Neural crest cell (in vitro differentiated cells): ENCODE measurements around the gene TIAM1. TPM values are rescaled to one million over a fixed set of nuclear protein-coding genes. Genes with fewer than 3 reads are reported as not detected.

Source experiments
- DNase-seq: peaks from one replicate; pipeline ENCODE4 v3.0.0; 2021; ENCODE audit warnings: low read depth, mixed read lengths, low spot score
- H3K27ac Mint-ChIP-seq: one replicate; pipeline ENCODE4 v1.8.0; 2021; ENCODE audit warnings: mild to moderate bottlenecking, mixed read lengths; ENCODE audit not compliant: unreplicated experiment
- H3K27me3 Mint-ChIP-seq: 2 replicates; pipeline ENCODE4 v1.8.0; 2021; ENCODE audit warnings: low read depth, mild to moderate bottlenecking, mixed read lengths
- H3K36me3 Mint-ChIP-seq: 2 replicates; pipeline ENCODE4 v1.8.0; 2021; ENCODE audit warnings: low read depth, mild to moderate bottlenecking, mixed read lengths
- H3K4me1 Mint-ChIP-seq: 2 replicates; pipeline ENCODE4 v1.8.0; 2021; ENCODE audit warnings: mixed read lengths
- H3K4me3 Mint-ChIP-seq: one replicate; pipeline ENCODE4 v1.8.0; 2021; ENCODE audit warnings: mild to moderate bottlenecking, mixed read lengths
- H3K9me3 Mint-ChIP-seq: 2 replicates; pipeline ENCODE4 v1.8.0; 2021; ENCODE audit warnings: mixed read lengths
- total RNA-seq: library from RNA; stranded (reverse); gene quantifications from 2 replicates; pipeline ENCODE4 v1.2.1, GENCODE V29; 2021
- TF ChIP-seq, protein P1 (sequence below): fragments of 200-600 bp; sonication (generic); conservative IDR thresholded peaks from 2 replicates; pipeline ENCODE4 v1.5.0; 2021; ENCODE audit warnings: antibody characterized with exemption, mild to moderate bottlenecking

The TIAM1 gene
- total RNA-seq, 1 donor from 2014 or later = 53.6 TPM

DNA sequence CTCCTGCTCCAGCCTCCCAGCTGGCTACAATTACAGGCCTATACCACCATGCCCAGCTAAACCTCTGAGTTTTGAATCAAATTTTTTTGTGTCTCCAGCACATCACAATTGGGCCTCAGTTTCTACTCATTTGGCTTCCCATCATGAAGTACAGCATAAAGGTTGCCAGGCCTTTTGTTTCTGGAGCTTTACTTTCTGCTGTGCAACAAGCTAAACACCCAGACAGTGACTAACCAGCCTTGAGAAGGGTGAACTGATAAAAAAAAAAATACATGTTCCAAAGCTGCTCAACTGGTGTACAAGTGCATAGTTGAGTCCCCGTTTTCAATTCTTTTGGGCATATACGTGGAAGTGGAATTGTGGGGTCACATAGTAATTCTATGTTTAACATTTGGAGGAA lies 25.1 kb downstream of the TIAM1 start:
- H3K27ac Mint-ChIP-seq = no peak overlapping the region
- TF ChIP-seq, protein P1, sequence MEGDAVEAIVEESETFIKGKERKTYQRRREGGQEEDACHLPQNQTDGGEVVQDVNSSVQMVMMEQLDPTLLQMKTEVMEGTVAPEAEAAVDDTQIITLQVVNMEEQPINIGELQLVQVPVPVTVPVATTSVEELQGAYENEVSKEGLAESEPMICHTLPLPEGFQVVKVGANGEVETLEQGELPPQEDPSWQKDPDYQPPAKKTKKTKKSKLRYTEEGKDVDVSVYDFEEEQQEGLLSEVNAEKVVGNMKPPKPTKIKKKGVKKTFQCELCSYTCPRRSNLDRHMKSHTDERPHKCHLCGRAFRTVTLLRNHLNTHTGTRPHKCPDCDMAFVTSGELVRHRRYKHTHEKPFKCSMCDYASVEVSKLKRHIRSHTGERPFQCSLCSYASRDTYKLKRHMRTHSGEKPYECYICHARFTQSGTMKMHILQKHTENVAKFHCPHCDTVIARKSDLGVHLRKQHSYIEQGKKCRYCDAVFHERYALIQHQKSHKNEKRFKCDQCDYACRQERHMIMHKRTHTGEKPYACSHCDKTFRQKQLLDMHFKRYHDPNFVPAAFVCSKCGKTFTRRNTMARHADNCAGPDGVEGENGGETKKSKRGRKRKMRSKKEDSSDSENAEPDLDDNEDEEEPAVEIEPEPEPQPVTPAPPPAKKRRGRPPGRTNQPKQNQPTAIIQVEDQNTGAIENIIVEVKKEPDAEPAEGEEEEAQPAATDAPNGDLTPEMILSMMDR = no peak
- no peak overlapping the region for H3K4me3 Mint-ChIP-seq
- peaks cover 4% of the 10 kb centered on the region for H3K36me3 Mint-ChIP-seq
- H3K4me1 Mint-ChIP-seq = no peaks in the 10 kb centered on the region
- no peak for DNase-seq
- peaks cover 3% of the 10 kb centered on the region for H3K9me3 Mint-ChIP-seq
- H3K27me3 Mint-ChIP-seq = no peaks in the 10 kb centered on the region

GRCh38 chr21:31317688-31318087 lies 26.4 kb downstream of the TIAM1 start:
- H3K9me3 Mint-ChIP-seq = peaks cover 3% of the 10 kb centered on the region
- H3K4me1 Mint-ChIP-seq = peaks cover 4% of the 10 kb centered on the region
- TF ChIP-seq, protein P1 = no peak
- H3K27me3 Mint-ChIP-seq = no peaks in the 10 kb centered on the region
- H3K4me3 Mint-ChIP-seq = no peak overlapping the region
- H3K36me3 Mint-ChIP-seq = peaks cover 4% of the 10 kb centered on the region
- DNase-seq = no peak
- H3K27ac Mint-ChIP-seq = no peak overlapping the region

DNA sequence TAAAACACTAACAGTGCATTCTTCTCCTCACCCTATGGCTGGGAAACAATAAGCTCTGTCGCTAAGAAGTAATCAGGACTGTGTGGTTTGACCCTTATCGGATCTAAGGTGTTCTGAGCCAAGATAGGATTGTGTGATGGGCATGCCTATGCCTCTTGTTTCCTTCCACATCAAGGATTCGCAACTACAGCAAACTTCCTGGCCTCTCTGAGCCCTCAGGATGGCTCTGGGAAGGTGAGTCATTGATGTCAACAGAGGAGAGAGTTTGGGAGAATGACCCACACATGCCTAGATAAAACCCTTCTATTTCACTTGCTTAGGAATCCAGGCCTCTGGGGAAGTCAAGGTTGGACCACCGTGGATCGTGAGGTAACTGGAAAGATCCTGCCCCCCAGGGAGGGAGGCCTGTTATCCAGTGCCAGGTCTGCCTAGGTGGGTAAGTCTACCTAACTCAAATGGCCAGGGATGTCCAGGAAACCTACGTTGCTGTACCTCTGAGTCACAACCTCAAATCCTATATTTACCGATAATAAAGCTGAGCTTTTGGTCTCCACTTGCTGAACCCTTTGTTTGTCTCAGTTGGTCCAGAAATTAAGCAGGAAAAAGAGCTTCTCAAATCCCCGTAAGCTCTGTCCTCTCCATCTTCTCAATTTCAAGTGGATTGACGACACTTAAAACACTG lies 27.4 kb downstream of the TIAM1 start:
- H3K9me3 Mint-ChIP-seq = peaks cover 3% of the 10 kb centered on the region
- H3K27me3 Mint-ChIP-seq = no peaks in the 10 kb centered on the region
- H3K36me3 Mint-ChIP-seq = peaks cover 7% of the 10 kb centered on the region
- TF ChIP-seq, protein P1 = no peak
- no peak overlapping the region for H3K4me3 Mint-ChIP-seq
- no peak for DNase-seq
- peak overlapping the region; percentile 43 for H3K27ac Mint-ChIP-seq
- H3K4me1 Mint-ChIP-seq = peaks cover 8% of the 10 kb centered on the region

DNA sequence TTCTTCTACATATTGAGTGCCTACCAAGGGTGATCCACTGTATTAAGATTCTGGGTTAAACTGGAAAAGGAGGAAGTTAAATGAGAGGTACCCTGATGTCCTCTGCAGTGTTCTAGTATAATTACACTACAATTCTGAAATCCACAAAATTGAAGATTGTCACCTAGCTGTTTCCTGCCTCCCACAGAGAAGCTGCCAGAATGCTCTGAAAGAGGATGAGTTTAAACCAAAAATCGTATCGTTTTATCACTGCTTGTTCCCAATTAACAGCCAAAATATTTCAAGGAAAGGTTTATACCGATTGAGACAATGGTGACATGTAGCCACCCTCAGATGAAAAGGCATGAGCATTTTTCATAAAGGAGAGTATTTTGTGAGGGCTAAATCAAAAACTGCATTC lies 28.0 kb downstream of the TIAM1 start:
- H3K4me3 Mint-ChIP-seq = no peak overlapping the region
- no peak for DNase-seq
- H3K9me3 Mint-ChIP-seq = peaks cover 3% of the 10 kb centered on the region
- TF ChIP-seq, protein P1 = no peak
- H3K27ac Mint-ChIP-seq = no peak overlapping the region
- peaks cover 8% of the 10 kb centered on the region for H3K4me1 Mint-ChIP-seq
- no peaks in the 10 kb centered on the region for H3K27me3 Mint-ChIP-seq
- H3K36me3 Mint-ChIP-seq = peaks cover 10% of the 10 kb centered on the region

DNA sequence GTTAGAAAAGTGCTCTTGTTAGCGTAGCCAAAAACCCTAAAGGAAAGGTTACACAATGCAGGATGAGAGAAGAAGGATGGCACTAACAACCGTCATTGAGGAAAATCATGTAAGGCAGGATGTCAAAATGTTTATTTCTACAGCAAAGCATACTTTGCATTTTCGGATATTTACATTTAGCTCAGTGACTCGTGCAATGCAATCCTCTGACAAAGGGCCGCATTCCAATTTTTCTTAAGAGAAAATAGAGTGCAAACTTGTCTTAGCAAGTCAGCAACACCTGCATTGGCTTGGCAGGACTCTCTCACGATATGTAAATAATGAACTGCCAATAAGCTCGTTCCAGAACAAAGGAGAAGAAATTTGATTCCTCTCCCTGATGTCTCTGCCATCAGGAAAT lies 33.3 kb downstream of the TIAM1 start:
- no peak overlapping the region for H3K4me3 Mint-ChIP-seq
- no peak overlapping the region for H3K27ac Mint-ChIP-seq
- no peak for DNase-seq
- no peaks in the 10 kb centered on the region for H3K27me3 Mint-ChIP-seq
- peaks cover 8% of the 10 kb centered on the region for H3K36me3 Mint-ChIP-seq
- TF ChIP-seq, protein P1 = no peak
- H3K9me3 Mint-ChIP-seq = no peaks in the 10 kb centered on the region
- H3K4me1 Mint-ChIP-seq = peaks cover 18% of the 10 kb centered on the region
